SK-N-SH (cell line): Measurements from ENCODE around the gene AHDC1. TPM values are rescaled to one million over a fixed set of nuclear protein-coding genes. Genes with fewer than 3 reads are reported as not detected.
A peak's percentile ranks its signal among the peaks of the same experiment; 100 is the strongest.

Experiments used
- CTCF ChIA-PET: fragments of 300-600, 350-600 bp; formaldehyde crosslinking; extraction: SDS; loops from one replicate; lab custom pipeline; 2021; lab: Yijun Ruan, JAX
- POLR2A ChIA-PET: fragments of 350-600 bp; sonication (Branson Sonifier 250); formaldehyde crosslinking; extraction: SDS; loops from one replicate; lab custom pipeline; 2020; ENCODE audit warnings: antibody characterized with exemption, inconsistent platforms; lab: Yijun Ruan, JAX
- DNase-seq: peaks from one replicate; pipeline ENCODE4 v3.0.0; 2012
- H2AFZ ChIP-seq: fragments of 200-600 bp; sonication (generic); 2 replicates; pipeline ENCODE4 v1.8.1; 2016; ENCODE audit warnings: antibody characterized with exemption, mild to moderate bottlenecking, low read depth
- H3F3A ChIP-seq: fragments of 200-600 bp; sonication (generic); replicated peaks from 2 replicates; pipeline ENCODE3; 2016; ENCODE audit warnings: antibody characterized with exemption, mild to moderate bottlenecking; ENCODE audit not compliant: insufficient read depth
- H3K27ac ChIP-seq, 2 experiments: fragments of 200-500 bp in 1 of 2; fragments of 200-600 bp in 1 of 2; sonication (Bioruptor generic) in 1 of 2; sonication (generic), shearing (Covaris generic) in 1 of 2; 2 replicates each; pipeline versions ENCODE4 v1.5.1 to v1.6.1; 2014 to 2016; ENCODE audit warnings: low read depth in 2 of 2, inconsistent platforms in 1 of 2, low read length in 1 of 2, mild to moderate bottlenecking in 1 of 2, mixed read lengths in 1 of 2
- H3K27me3 ChIP-seq: fragments of 200-600 bp; sonication (generic), shearing (Covaris generic); 2 replicates; pipeline ENCODE4 v1.6.1; 2016; ENCODE audit warnings: mixed run types; ENCODE audit not compliant: insufficient read depth
- H3K36me3 ChIP-seq, 2 experiments: fragments of 200-500 bp in 1 of 2; fragments of 200-600 bp in 1 of 2; sonication (Bioruptor generic) in 1 of 2; sonication (generic) in 1 of 2; replicated peaks in 1 of 2; 2 replicates each; pipeline versions ENCODE3 to v1.5.1; 2014 to 2016; ENCODE audit warnings: low read length in 1 of 2, mild to moderate bottlenecking in 1 of 2; ENCODE audit not compliant: insufficient read depth in 2 of 2, control insufficient read depth in 1 of 2
- H3K4me1 ChIP-seq, 2 experiments: fragments of 200-500 bp in 1 of 2; fragments of 200-600 bp in 1 of 2; sonication (Bioruptor generic) in 1 of 2; sonication (generic), shearing (Covaris generic) in 1 of 2; 2 replicates each; pipeline versions ENCODE4 v1.5.1 to v1.6.1; 2014 to 2016; ENCODE audit warnings: low read depth in 1 of 2, low read length in 1 of 2, mixed run types in 1 of 2; ENCODE audit not compliant: insufficient read depth in 2 of 2, control insufficient read depth in 1 of 2
- H3K4me2 ChIP-seq: fragments of 200-600 bp; sonication (generic), shearing (Covaris generic); 2 replicates; pipeline ENCODE4 v1.6.1; 2017; ENCODE audit warnings: mixed run types
- H3K4me3 ChIP-seq, 2 experiments: fragments of 200-500 bp in 1 of 2; fragments of 200-600 bp in 1 of 2; sonication (Bioruptor generic) in 1 of 2; sonication (generic), shearing (Covaris generic) in 1 of 2; 2 replicates each; pipeline versions ENCODE4 v1.5.1 to v1.8.1; 2014 to 2016; ENCODE audit warnings: low read depth in 2 of 2, inconsistent platforms in 1 of 2, low read length in 1 of 2, mild to moderate bottlenecking in 1 of 2, mixed read lengths in 1 of 2, moderate library complexity in 1 of 2
- H3K79me2 ChIP-seq: fragments of 200-600 bp; sonication (generic); 2 replicates; pipeline ENCODE4 v1.8.1; 2017; ENCODE audit warnings: mild to moderate bottlenecking; ENCODE audit not compliant: insufficient read depth
- H3K9ac ChIP-seq: fragments of 200-600 bp; sonication (generic); 2 replicates; pipeline ENCODE4 v1.6.1; 2017; ENCODE audit warnings: mixed run types
- H3K9me2 ChIP-seq: fragments of 200-600 bp; sonication (generic); 2 replicates; pipeline ENCODE4 v1.6.1; 2017; ENCODE audit warnings: mixed run types
- H3K9me3 ChIP-seq: fragments of 200-600 bp; sonication (generic); 2 replicates; pipeline ENCODE4 v1.6.1; 2017; ENCODE audit warnings: mixed run types, mild to moderate bottlenecking, moderate library complexity
- H4K20me1 ChIP-seq: fragments of 200-600 bp; sonication (generic); 2 replicates; pipeline ENCODE4 v1.6.1; 2017; ENCODE audit warnings: mild to moderate bottlenecking, mixed run types; ENCODE audit not compliant: insufficient read depth
- EP300 ChIP-seq, 2 experiments: IDR thresholded peaks; 2 replicates each; pipeline versions ENCODE4 v1.4.0 to v1.6.1; 2012; ENCODE audit warnings: borderline replicate concordance in 1 of 2, low read depth in 1 of 2, low read length in 1 of 2
- MXI1 ChIP-seq: IDR thresholded peaks from 2 replicates; pipeline ENCODE4 v1.6.1; 2012; ENCODE audit warnings: mild to moderate bottlenecking, low read depth, low read length, improper control_type of control experiment
- POLR2AphosphoS5 ChIP-seq: IDR thresholded peaks from 2 replicates; pipeline ENCODE4 v1.6.1; 2012; ENCODE audit warnings: low read depth, low read length
- SIN3A ChIP-seq: IDR thresholded peaks from 2 replicates; pipeline ENCODE4 v1.6.1; 2012; ENCODE audit warnings: low read depth, mild to moderate bottlenecking, low read length, moderate library complexity, borderline replicate concordance
- TCF12 ChIP-seq: IDR thresholded peaks from 2 replicates; pipeline ENCODE4 v1.4.0; 2012
- YY1 ChIP-seq: IDR thresholded peaks from 2 replicates; pipeline ENCODE4 v1.4.0; 2012; ENCODE audit warnings: low read depth, mild to moderate bottlenecking
- WGBS: methylation state at CpG from one replicate; pipeline ENCODE4 v1.1.6; 2017; ENCODE audit warnings: low lambda C conversion rate; 5-methylcytosine and 5-hydroxymethylcytosine counted together
- polyA plus RNA-seq, 3 experiments: library from polyadenylated mRNA; depleted of rRNA; stranded (reverse); fragments of >200 nt; gene quantifications; 2 replicates each; pipeline ENCODE4 v1.2.3, GENCODE V29; 2012
- TF ChIP-seq, protein P1 (sequence below): IDR thresholded peaks from 2 replicates; pipeline ENCODE4; 2012

AHDC1 gene
- polyA plus RNA-seq, 1 of the 3 experiments (the other 2 are of a cell fraction): 8.5 TPM

DNA sequence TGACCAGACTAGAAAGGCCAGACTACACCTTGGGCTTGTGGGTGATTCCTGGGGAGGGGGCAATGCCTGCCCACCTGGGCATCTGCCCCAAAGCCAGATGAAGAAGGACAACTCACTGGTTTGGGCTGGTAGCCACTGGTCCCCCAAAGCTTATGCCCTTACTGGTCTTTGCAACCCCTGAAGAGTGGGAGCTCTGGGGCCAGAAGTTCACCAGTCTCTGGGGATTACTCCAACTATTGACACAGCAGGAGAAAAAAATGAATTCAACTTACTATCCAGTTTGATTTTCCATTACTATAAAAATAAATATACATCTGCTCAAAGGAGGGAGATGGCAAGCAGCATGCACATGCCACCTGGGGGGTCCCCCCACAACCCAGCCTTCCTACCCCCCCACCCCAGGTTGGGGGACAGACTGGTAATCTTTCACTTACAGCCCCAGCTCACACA, 2.6 kb downstream of the AHDC1 start (continued):
- no peak for TF ChIP-seq POLR2AphosphoS5
- TF ChIP-seq MXI1: no peak
- TF ChIP-seq, all 33 proteins: peak for 0

DNA sequence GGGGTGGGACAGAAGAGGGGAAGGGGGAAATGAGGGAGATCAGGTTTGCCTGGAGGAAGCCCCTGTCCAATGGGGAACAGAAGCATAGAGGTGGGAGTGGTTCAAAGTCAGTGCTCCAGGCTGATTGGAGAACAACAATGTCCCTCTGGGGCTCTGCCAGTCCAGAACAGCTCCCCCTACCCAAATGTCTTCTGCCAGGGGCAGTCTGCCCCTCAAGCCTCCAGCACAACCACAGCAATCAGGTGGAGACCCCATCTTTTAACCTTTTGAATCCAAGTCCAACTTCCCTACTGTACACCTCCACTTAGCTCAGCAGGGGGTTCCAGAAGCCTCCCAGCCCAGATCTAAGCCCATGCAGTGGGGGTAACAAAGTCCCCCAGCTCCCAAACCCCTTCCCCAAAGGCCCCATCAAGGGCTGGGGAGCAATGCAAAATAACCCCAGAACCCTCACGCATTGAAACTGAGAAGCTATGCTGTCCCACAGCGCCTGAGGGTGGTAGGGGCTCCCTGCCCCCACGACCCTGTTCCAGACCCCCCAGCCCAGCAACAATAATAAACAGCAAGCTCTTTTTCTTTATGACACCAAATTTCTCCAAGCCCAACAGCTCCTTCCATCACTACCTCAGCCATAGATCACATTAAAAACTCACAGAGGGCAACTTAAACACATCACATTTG, 3.3 kb downstream of the AHDC1 start:
- H3K4me3 ChIP-seq: peak overlapping the region in 1 of 2 experiments; percentile 20; a peak in 1 of 4 replicates
- H3F3A ChIP-seq: peaks cover 24% of the 10 kb centered on the region
- WGBS: 72% methylated on average over 3 of the region's 3 CpGs
- peaks cover 78% of the 10 kb centered on the region for H3K79me2 ChIP-seq
- ChIA-PET CTCF (interaction anchor here (0.7 to 27.7 kb wide), 15 partner anchors 8 to 302 kb away, joined by 3 to 603 read pairs (median 5); no protein-coding TSS in a partner anchor), POLR2A (interaction anchor here (0.5 to 2.3 kb wide), 11 partner anchors 10 to 120 kb away, joined by 3 to 10 read pairs (median 4); partner anchors contain the start of gene WASF2)
- H3K36me3 ChIP-seq: no peaks in the 10 kb centered on the region
- no peaks in the 10 kb centered on the region for H3K27me3 ChIP-seq
- H4K20me1 ChIP-seq: peaks cover 65% of the 10 kb centered on the region
- H3K9me3 ChIP-seq: no peaks in the 10 kb centered on the region
- H3K9me2 ChIP-seq: no peaks in the 10 kb centered on the region
- H3K4me2 ChIP-seq: peak overlapping the region; percentile 100
- no peak overlapping the region for H2AFZ ChIP-seq
- peaks cover 51 to 67% of the 10 kb centered on the region in 2 experiments for H3K4me1 ChIP-seq
- no peak overlapping the region for H3K9ac ChIP-seq
- peak overlapping the region; percentile 60 to 64 for H3K27ac ChIP-seq
- DNase-seq: peak; percentile 77
- TF ChIP-seq, protein P1, sequence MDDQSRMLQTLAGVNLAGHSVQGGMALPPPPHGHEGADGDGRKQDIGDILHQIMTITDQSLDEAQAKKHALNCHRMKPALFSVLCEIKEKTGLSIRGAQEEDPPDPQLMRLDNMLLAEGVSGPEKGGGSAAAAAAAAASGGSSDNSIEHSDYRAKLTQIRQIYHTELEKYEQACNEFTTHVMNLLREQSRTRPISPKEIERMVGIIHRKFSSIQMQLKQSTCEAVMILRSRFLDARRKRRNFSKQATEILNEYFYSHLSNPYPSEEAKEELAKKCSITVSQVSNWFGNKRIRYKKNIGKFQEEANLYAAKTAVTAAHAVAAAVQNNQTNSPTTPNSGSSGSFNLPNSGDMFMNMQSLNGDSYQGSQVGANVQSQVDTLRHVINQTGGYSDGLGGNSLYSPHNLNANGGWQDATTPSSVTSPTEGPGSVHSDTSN: peak; percentile 75
- no peak for TF ChIP-seq SIN3A
- no peak for TF ChIP-seq MXI1
- TF ChIP-seq POLR2AphosphoS5: no peak

DNA sequence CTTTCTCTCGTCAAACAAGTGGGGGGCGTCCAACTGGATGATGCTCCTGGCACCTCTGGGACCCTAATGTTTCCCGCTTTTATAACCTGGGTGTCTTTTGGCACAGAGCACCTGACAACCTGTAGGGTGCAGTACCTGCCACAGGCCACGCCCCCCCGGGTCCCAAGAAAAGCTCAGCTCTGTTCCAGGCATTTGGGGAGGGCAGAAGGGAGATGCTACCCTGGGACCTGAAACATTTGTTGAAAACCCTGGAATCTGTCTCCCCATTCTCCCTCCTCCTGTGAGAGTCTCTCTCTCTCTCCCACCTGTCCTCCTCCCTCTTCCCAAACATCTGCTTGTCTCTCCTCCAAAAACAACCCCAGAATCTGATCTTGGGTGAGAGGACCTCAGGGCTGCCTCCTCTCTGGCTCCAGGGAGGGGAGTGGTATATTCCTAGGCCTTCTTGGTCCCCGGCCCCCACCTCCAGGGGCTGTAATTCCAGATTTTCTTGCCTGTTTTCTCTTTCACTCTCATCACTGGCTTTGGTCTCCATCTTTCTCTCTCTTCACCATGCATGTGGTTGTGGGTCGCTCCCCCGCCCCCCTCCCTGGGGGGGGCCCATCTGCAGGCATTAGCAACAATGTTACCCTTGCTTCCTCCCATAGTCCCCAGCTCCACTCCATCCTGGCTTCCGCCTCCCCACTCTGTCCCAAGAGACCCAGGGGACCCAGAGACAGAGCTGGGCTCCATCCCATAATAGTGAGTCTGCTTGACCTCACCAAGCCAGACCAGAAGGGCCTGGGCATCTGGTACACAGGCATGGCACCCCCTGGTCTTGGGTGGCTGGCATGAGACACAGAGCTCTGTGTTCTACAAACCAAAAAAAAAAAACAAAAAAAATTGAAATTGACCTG, 4.1 kb downstream of the AHDC1 start:
- Histone ChIP-seq H2AFZ (no peak overlapping the region), H3K36me3 (no peaks in the 10 kb centered on the region)
- no peak for TF ChIP-seq TCF12
- TF ChIP-seq EP300 (IDR thresholded peaks at IDR 0.05; ENCODE audit: borderline replicate concordance in 1 of 2, low read depth in 1 of 2, low read length in 1 of 2): peak in 1 of 2 experiments; percentile 8; a peak in 1 of 4 replicates
- TF ChIP-seq MXI1: peak; percentile 51; the same call in 1 of the 2 replicates
- no peak for TF ChIP-seq YY1
- TF ChIP-seq, protein P1: no peak
- TF ChIP-seq, all 33 proteins: peak for 2
- Histone ChIP-seq H3K4me1 (peaks cover 59 to 71% of the 10 kb centered on the region in 2 experiments), H3K4me2 (peak overlapping the region; percentile 100), H3K27me3 (no peaks in the 10 kb centered on the region), H3K27ac (peak overlapping the region; percentile 60 to 61), H3K9me2 (no peaks in the 10 kb centered on the region), H3K9ac (0 out of 2 replicates have a peak overlapping the region, but pooled peaks have one; percentile 23), H3F3A (peaks cover 19% of the 10 kb centered on the region), H3K4me3 (peak overlapping the region in 1 of 2 experiments; percentile 33; a peak in 2 of 4 replicates), H3K9me3 (no peaks in the 10 kb centered on the region), H4K20me1 (peaks cover 73% of the 10 kb centered on the region), H3K79me2 (peaks cover 85% of the 10 kb centered on the region)
- POLR2A ChIA-PET: interaction anchor here (0.5 to 2.3 kb wide), 8 partner anchors 10 to 119 kb away, joined by 3 to 10 read pairs (median 4); partner anchors contain the start of gene WASF2
- CTCF ChIA-PET: interaction anchor here (0.7 to 27.7 kb wide), 12 partner anchors 9 to 301 kb away, joined by 3 to 603 read pairs (median 6); no protein-coding TSS in a partner anchor
- DNase-seq: peak; percentile 78
- 77% methylated on average over 6 of the region's 9 CpGs for WGBS
